A549 treated with DMSO at 1 μM for 4 hours (cell line): Measurements from ENCODE around the gene HARS1. TPM values are rescaled to one million over a fixed set of nuclear protein-coding genes. Genes with fewer than 3 reads are reported as not detected.

Experiments used
- total RNA-seq: library from RNA; stranded (reverse); fragments of 200-300 nt; extraction: Qiagen RNA extraction; gene quantifications from 5 replicates; pipeline ENCODE4 v1.2.3, GENCODE V29; 2022; ENCODE audit warnings: low read depth

HARS1 gene
- total RNA-seq = 76.9 to 85.2 TPM (median 79.9 TPM) in 5 replicates

DNA sequence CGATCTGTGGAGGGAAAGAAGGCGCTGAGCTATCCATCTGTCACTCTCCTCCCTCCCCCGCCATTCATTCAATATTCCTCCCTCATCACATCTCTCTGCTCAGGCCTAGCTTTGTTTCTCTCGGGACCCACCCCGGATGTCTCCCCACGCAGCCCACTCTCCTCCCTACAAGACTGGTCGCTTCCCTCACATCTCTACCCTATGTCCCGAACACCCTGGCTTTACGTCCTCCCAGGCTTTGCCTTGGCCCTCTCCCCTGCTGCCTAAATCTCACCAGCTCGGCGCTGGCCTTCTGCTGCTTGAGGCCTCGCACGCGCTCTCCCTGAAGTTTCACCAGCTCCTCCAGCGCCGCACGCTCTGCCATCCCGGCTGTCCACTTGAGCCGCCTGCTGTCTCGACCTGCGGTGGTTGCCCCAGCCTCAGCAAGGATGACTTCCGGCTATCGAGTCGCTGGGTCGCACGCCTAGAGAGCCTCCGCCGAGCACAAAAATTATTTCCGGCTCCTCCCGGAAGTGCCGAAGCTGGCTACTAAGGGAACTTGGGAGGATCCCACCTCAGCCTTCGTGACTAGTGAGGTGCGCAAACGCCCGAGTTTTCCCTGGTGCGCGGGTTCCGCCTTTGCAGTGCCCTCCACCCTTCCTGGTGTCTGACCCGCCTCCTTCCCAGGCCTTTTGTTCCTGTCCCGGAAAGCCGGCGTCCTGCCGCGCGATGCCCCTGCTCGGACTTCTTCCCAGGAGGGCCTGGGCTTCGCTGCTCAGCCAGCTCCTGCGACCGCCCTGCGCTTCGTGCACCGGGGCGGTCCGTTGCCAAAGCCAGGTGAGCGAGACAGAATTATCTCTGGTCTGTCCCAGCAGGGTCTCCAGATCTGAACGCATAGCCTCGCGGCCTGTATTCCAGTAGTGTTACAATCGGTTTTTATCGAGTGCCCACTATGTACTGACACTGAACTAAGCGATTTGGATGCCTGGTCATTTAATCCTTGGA lies at the start of gene HARS1, which contains the start of gene HARS2:
Gene HARS1, minus strand, starts transcription at position 430 of the 984 bp plus-strand sequence. Its CDS starts 66 bp downstream, at position 364.
Gene HARS2, plus strand, starts transcription at position 515 of the 984 bp plus-strand sequence. Its CDS starts 194 bp downstream, at position 709.

GRCh38 chr5:140700177-140701144 lies 9.3 kb upstream of the HARS1 start, which contains the start of gene ZMAT2:
Gene ZMAT2, plus strand, starts transcription at chr5:140700447. Its CDS starts 14 bp downstream, at chr5:140700461.

GRCh38 chr5:140673187-140673976 lies 17.8 kb downstream of the HARS1 start, which contains the start of gene DND1:
Gene DND1, minus strand, starts transcription at chr5:140673576. Its CDS starts 34 bp downstream, at chr5:140673542.

DNA sequence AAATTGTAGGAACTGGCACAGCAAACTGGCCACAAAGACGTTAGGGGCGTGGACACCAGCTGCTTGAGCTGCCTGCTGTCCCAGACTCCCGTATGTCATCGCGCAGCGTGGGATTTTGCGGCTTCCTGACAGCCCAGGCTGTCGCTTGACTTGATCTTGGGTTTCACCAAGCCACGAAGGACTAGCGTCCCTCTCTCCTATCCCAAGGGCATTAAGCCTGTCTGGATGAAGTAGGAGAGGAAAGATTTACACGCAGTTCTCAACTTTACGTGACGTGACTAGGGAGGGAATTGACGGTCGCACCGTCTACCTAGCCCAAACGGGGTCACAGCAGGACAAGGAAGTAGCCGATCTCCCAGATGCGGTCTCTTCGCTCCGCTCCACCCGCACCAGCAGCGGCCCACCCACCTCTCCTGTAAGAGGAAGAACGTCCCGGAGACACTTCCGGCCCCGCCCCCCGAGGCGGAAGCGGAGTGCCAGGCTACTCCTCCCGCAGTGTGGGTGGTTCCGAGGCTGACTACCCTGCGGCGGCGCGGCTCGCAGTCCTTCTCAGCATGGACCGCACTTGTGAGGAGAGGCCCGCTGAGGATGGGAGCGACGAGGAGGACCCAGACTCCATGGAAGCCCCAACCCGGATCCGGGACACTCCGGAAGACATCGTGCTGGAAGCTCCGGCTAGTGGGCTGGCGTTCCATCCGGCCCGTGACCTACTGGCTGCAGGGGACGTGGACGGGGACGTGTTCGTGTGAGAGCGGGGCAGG lies 26.6 kb downstream of the HARS1 start, which contains the start of gene WDR55:
Gene WDR55, plus strand, starts transcription at position 546 of the 761 bp plus-strand sequence. Its CDS starts 9 bp downstream, at position 555.

GRCh38 chr5:140639148-140639981 lies 51.8 kb downstream of the HARS1 start, which contains the start of gene TMCO6:
Gene TMCO6, plus strand, starts transcription at chr5:140639451. Its CDS starts 77 bp downstream, at chr5:140639528.

DNA sequence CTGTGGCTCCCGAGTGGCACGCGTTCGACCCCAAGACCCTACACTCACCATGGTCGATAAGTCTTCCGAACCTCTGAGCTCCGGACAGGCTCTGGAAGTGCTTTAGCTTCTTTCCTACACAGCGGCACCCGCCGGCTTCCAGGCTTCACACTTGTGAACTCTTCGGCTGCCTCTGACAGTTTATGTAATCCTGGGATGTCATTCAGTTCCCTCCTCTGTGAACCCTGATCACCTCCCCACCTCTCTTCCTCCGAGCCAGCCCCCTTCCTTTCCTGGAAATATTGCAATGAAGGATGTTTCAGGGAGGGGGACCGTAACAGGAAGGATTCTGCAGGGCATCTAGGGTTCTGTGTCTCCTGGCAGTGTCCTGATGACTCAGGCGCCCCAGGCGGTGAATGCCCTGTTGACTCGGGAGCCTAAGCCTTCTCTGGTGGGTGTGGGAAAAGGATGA lies 58.1 kb downstream of the HARS1 start, which contains the start of gene CD14:
Gene CD14, minus strand, starts transcription at position 155 of the 451 bp plus-strand sequence. Its CDS starts 104 bp downstream, at position 51.

Other genes with a start within 250 kb of the HARS1 start
- gene EIF4EBP3, start 143.7 kb downstream of the HARS1 start, total RNA-seq = 2.1 to 2.9 TPM (median 2.6 TPM) in 5 replicates
- gene SRA1, start 133.9 kb downstream of the HARS1 start, total RNA-seq = 39.3 to 50.7 TPM (median 47.3 TPM) in 5 replicates
- 3.9 to 7.5 TPM (median 7.1 TPM) in 5 replicates for gene APBB3, start 126.8 kb downstream of the HARS1 start, total RNA-seq
- 78.4 to 87.3 TPM (median 80.6 TPM) in 5 replicates for gene SLC35A4, start 126.5 kb downstream of the HARS1 start, total RNA-seq
- 3.6 to 4.4 TPM (median 4.0 TPM) in 5 replicates for gene CD14, start 58.2 kb downstream of the HARS1 start, total RNA-seq
- gene TMCO6, start 51.9 kb downstream of the HARS1 start, total RNA-seq = 9.3 to 15.1 TPM (median 13.0 TPM) in 5 replicates
- gene NDUFA2, start 43.7 kb downstream of the HARS1 start, total RNA-seq = 107 to 124 TPM (median 115 TPM) in 5 replicates
- 94.5 to 107 TPM (median 102 TPM) in 5 replicates for gene IK, start 43.5 kb downstream of the HARS1 start, total RNA-seq
- 29.5 to 32.7 TPM (median 31.6 TPM) in 5 replicates for gene WDR55, start 26.5 kb downstream of the HARS1 start, total RNA-seq
- gene DND1, start 17.8 kb downstream of the HARS1 start, total RNA-seq = 0.28 to 1.4 TPM (median 0.84 TPM) in 5 replicates
- gene HARS2, start 85 bp upstream of the HARS1 start, total RNA-seq = 36.5 to 41.0 TPM (median 39.5 TPM) in 5 replicates
- gene ZMAT2, start 9.1 kb upstream of the HARS1 start, total RNA-seq = 82.3 to 114 TPM (median 86.1 TPM) in 5 replicates
- gene PCDHA1, start 94.8 kb upstream of the HARS1 start, total RNA-seq = 0.10 to 0.19 TPM (median 0.16 TPM) in 5 replicates
- 0.03 to 0.08 TPM (median 0.07 TPM) in 5 replicates for gene PCDHA2, start 103.5 kb upstream of the HARS1 start, total RNA-seq
- gene PCDHA3, start 109.7 kb upstream of the HARS1 start, total RNA-seq = 0.76 to 1.2 TPM (median 0.92 TPM) in 5 replicates
- gene PCDHA4, start 115.7 kb upstream of the HARS1 start, total RNA-seq = 1.5 to 2.0 TPM (median 1.8 TPM) in 5 replicates
- 0.56 to 0.86 TPM (median 0.77 TPM) in 5 replicates for gene PCDHA5, start 130.2 kb upstream of the HARS1 start, total RNA-seq
- 0.08 to 0.10 TPM (median 0.09 TPM) in 3 of 5 replicates, not detected in the others for gene PCDHA6, start 136.6 kb upstream of the HARS1 start, total RNA-seq
- 0.03 to 0.18 TPM (median 0.06 TPM) in 5 replicates for gene PCDHA7, start 142.9 kb upstream of the HARS1 start, total RNA-seq
- gene PCDHA8, start 149.8 kb upstream of the HARS1 start, total RNA-seq = 0.03 to 0.13 TPM (median 0.07 TPM) in 4 of 5 replicates, not detected in the other
- 0.01 TPM in 1 of 5 replicates, not detected in the others for gene PCDHA9, start 157.0 kb upstream of the HARS1 start, total RNA-seq
- gene PCDHA10, start 164.5 kb upstream of the HARS1 start, total RNA-seq = 0.01 to 0.06 TPM (median 0.01 TPM) in 4 of 5 replicates, not detected in the other
- gene PCDHA11, start 177.6 kb upstream of the HARS1 start, total RNA-seq = 0.07 to 0.17 TPM (median 0.10 TPM) in 4 of 5 replicates, not detected in the other
- 2.7 to 3.1 TPM (median 2.9 TPM) in 5 replicates for gene PCDHA12, start 183.9 kb upstream of the HARS1 start, total RNA-seq
- 0.03 to 0.11 TPM (median 0.05 TPM) in 5 replicates for gene PCDHA13, start 190.8 kb upstream of the HARS1 start, total RNA-seq
- 1.0 to 1.5 TPM (median 1.4 TPM) in 5 replicates for gene PCDHAC1, start 234.9 kb upstream of the HARS1 start, total RNA-seq